SK-N-SH treated with all-trans-retinoic acid at 6 μM for 48 hours (cell line): ENCODE data around the gene GZMM.

Source experiments
- ATAC-seq: fragments of 200-7000 bp; cut with Tn5 transposase; 3 replicates; pipeline ENCODE4 v1.9.1; 2020; ENCODE audit warnings: mild to moderate bottlenecking, moderate library complexity
- ARNTL ChIP-seq: fragments of 450-650 bp; formaldehyde crosslinking; IDR thresholded peaks from 2 replicates; pipeline ENCODE4 v1.5.0; 2020; ENCODE audit warnings: low read depth, mild to moderate bottlenecking, moderate library complexity, borderline replicate concordance
- BACH2 ChIP-seq: fragments of 250-450 bp; sonication (Bioruptor Pico); IDR thresholded peaks from 2 replicates; pipeline ENCODE4 v1.9.0; 2021; ENCODE audit warnings: mild to moderate bottlenecking, borderline replicate concordance
- CSDC2 ChIP-seq: fragments of 250-450 bp; sonication (Bioruptor Pico); IDR thresholded peaks from 2 replicates; pipeline ENCODE4 v1.5.0; 2020; ENCODE audit warnings: mild to moderate bottlenecking, moderate library complexity
- CSRNP3 ChIP-seq: fragments of 250-450 bp; sonication (Bioruptor Pico); IDR thresholded peaks from 2 replicates; pipeline ENCODE4 v1.5.1; 2021; ENCODE audit warnings: mild to moderate bottlenecking, moderate library complexity
- ESRRG ChIP-seq: fragments of 250-450 bp; sonication (Bioruptor Pico); IDR thresholded peaks from 2 replicates; pipeline ENCODE4 v1.6.1; 2021; ENCODE audit warnings: mild to moderate bottlenecking
- GLIS3 ChIP-seq: fragments of 250-450 bp; sonication (Bioruptor Pico); IDR thresholded peaks from 2 replicates; pipeline ENCODE4 v1.5.0; 2020; ENCODE audit warnings: mild to moderate bottlenecking, moderate library complexity
- OSR1 ChIP-seq: fragments of 250-450 bp; sonication (Bioruptor Pico); IDR thresholded peaks from 2 replicates; pipeline ENCODE4 v1.8.0; 2022; ENCODE audit warnings: moderate library complexity, mild to moderate bottlenecking, inconsistent platforms
- PATZ1 ChIP-seq: fragments of 250-450 bp; sonication (Bioruptor Pico); IDR thresholded peaks from 2 replicates; pipeline ENCODE4 v1.8.0; 2020; ENCODE audit warnings: mild to moderate bottlenecking, moderate library complexity, borderline replicate concordance
- PPARA ChIP-seq: fragments of 250-450 bp; sonication (Bioruptor Pico); IDR thresholded peaks from 2 replicates; pipeline ENCODE4 v1.5.0; 2020; ENCODE audit warnings: mild to moderate bottlenecking, borderline replicate concordance
- RARB ChIP-seq: fragments of 250-450 bp; sonication (Bioruptor Pico); IDR thresholded peaks from 2 replicates; pipeline ENCODE4 v1.8.0; 2021; ENCODE audit warnings: mild to moderate bottlenecking, moderate library complexity
- SNAI2 ChIP-seq: fragments of 250-450 bp; sonication (Bioruptor Pico); IDR thresholded peaks from 2 replicates; pipeline ENCODE4 v1.5.0; 2020; ENCODE audit warnings: mild to moderate bottlenecking, moderate library complexity
- TCF4 ChIP-seq: fragments of 250-450 bp; sonication (Bioruptor Pico); IDR thresholded peaks from 2 replicates; pipeline ENCODE4 v1.8.0; 2021; ENCODE audit warnings: mild to moderate bottlenecking, moderate library complexity, borderline replicate concordance
- TOX ChIP-seq: fragments of 250-450 bp; sonication (Bioruptor Pico); IDR thresholded peaks from 2 replicates; pipeline ENCODE4 v1.8.0; 2021; ENCODE audit warnings: mild to moderate bottlenecking, moderate library complexity, borderline replicate concordance
- TSHZ2 ChIP-seq: fragments of 250-450 bp; sonication (Bioruptor Pico); IDR thresholded peaks from 2 replicates; pipeline ENCODE4 v1.5.0; 2020; ENCODE audit warnings: mild to moderate bottlenecking, moderate library complexity
- ZC3H10 ChIP-seq: fragments of 250-450 bp; sonication (Bioruptor Pico); IDR thresholded peaks from 2 replicates; pipeline ENCODE4 v1.5.1; 2021; ENCODE audit warnings: mild to moderate bottlenecking, moderate library complexity
- ZFP3 ChIP-seq: fragments of 250-450 bp; sonication (Bioruptor Pico); IDR thresholded peaks from 2 replicates; pipeline ENCODE4 v1.5.0; 2020; ENCODE audit warnings: mild to moderate bottlenecking, moderate library complexity
- ZFP30 ChIP-seq: fragments of 450-650 bp; formaldehyde crosslinking; IDR thresholded peaks from 2 replicates; pipeline ENCODE4 v1.5.0; 2022; ENCODE audit warnings: mild to moderate bottlenecking, moderate library complexity
- ZNF565 ChIP-seq: fragments of 450-650 bp; formaldehyde crosslinking; conservative IDR thresholded peaks from 2 replicates; pipeline ENCODE4 v1.5.0; 2020; ENCODE audit warnings: low read depth, mild to moderate bottlenecking, moderate library complexity
- ZNF70 ChIP-seq: fragments of 450-650 bp; formaldehyde crosslinking; IDR thresholded peaks from 2 replicates; pipeline ENCODE4 v1.5.0; 2020; ENCODE audit warnings: mild to moderate bottlenecking, moderate library complexity
- ZNF8 ChIP-seq: fragments of 450-650 bp; formaldehyde crosslinking; IDR thresholded peaks from 2 replicates; pipeline ENCODE4 v1.5.0; 2020; ENCODE audit warnings: mild to moderate bottlenecking, moderate library complexity
- TF ChIP-seq, protein P1 (sequence below): fragments of 250-450 bp; sonication (Bioruptor Pico); IDR thresholded peaks from 2 replicates; pipeline ENCODE4 v1.5.1; 2020; ENCODE audit warnings: low read depth, mild to moderate bottlenecking, moderate library complexity
- TF ChIP-seq, protein P2 (sequence below): fragments of 250-450 bp; sonication (Bioruptor Pico); IDR thresholded peaks from 2 replicates; pipeline ENCODE4 v1.8.0; 2021; ENCODE audit warnings: low read depth, mild to moderate bottlenecking, moderate library complexity, borderline replicate concordance

Gene GZMM

GRCh38 chr19:495081-495401 lies 48.8 kb upstream of the GZMM start (continued):
- TF ChIP-seq PATZ1 (CRISPR knock-in tag): no peak
- TF ChIP-seq ZFP3: no peak
- TF ChIP-seq RARB (CRISPR knock-in tag): no peak
- TF ChIP-seq ZNF70: no peak

DNA sequence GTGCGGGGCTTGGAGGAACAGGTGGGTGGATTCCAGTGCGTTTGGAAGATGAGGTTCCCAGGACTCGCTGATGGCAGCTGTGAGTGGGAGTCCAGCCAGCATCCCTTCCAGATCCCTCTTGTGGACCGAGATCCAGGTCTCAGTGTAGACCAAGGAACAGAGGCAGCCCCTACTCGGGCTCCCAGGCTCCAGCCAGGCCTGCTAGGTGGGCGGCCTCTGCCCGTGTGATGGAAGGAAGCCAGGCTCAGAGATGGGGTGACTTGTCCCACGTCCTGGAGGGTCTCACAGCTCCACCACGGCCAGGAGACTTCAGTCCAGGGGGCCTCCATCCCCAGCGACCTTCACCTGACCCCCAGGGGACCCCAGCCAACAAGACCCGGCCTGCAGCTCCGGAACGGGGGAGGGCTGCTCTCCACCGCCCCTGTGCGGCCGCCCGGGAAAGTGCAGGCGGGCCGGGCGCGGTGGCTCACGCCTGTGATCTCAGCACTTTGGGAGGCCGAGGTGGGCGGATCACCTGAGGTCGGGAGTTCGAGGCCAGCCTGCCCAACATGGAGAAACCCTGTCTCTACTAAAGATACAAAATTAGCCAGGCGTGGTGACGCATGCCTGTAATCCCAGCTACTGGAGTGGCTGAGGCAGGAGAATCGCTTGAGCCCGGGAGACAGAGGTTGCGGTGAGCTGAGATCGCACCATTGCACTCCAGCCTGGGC lies 48.3 kb upstream of the GZMM start:
- no peak for TF ChIP-seq RARB (CRISPR knock-in tag)
- no peak for TF ChIP-seq TSHZ2
- no peak for TF ChIP-seq ZNF8 (CRISPR knock-in tag)
- no peak for TF ChIP-seq ESRRG (CRISPR knock-in tag)
- no peak for TF ChIP-seq BACH2 (CRISPR knock-in tag)
- no peak for TF ChIP-seq ZC3H10 (CRISPR knock-in tag)
- no peak for TF ChIP-seq TOX (CRISPR knock-in tag)
- no peak for TF ChIP-seq ZFP30
- TF ChIP-seq ZNF70: no peak
- TF ChIP-seq, all 23 proteins: peak for 0
- peak; percentile 61 for ATAC-seq

DNA sequence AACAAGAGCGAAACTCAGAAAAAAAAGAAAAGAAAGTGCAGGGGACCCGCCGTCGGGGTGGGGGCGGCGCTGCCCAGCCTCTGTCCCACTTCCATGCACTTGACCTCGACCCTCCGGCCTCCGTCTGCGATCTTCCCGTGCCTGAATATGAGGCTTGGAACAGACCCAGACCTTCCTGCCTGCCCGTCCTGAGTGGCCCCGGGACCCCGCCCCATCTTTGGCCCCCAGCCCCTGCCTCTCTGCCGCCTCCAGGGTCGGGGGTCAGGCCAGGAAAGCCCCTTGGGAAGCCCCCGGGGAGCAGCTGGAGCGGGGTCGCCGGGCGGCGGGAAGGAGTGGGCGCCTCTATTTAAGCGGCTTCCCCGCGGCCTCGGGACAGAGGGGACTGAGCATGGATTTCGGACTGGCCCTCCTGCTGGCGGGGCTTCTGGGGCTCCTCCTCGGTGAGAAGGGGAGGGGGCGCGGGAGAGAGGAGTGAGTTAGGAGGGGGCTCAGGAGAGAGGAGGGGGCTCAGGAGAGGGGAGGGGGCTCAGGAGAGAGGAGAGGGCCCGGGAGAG lies 47.7 kb upstream of the GZMM start, which contains the start of gene MADCAM1:
Gene MADCAM1 (plus strand): TSS at position 375 of the 554 bp plus-strand sequence. CDS start 14 bp downstream, at position 389.
- no peak for TF ChIP-seq OSR1 (CRISPR knock-in tag)
- TF ChIP-seq PPARA: no peak
- no peak for TF ChIP-seq SNAI2
- no peak for TF ChIP-seq ZNF70
- TF ChIP-seq, protein P1, sequence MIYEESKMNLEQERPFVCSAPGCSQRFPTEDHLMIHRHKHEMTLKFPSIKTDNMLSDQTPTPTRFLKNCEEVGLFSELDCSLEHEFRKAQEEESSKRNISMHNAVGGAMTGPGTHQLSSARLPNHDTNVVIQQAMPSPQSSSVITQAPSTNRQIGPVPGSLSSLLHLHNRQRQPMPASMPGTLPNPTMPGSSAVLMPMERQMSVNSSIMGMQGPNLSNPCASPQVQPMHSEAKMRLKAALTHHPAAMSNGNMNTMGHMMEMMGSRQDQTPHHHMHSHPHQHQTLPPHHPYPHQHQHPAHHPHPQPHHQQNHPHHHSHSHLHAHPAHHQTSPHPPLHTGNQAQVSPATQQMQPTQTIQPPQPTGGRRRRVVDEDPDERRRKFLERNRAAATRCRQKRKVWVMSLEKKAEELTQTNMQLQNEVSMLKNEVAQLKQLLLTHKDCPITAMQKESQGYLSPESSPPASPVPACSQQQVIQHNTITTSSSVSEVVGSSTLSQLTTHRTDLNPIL: no peak
- no peak for ATAC-seq

DNA sequence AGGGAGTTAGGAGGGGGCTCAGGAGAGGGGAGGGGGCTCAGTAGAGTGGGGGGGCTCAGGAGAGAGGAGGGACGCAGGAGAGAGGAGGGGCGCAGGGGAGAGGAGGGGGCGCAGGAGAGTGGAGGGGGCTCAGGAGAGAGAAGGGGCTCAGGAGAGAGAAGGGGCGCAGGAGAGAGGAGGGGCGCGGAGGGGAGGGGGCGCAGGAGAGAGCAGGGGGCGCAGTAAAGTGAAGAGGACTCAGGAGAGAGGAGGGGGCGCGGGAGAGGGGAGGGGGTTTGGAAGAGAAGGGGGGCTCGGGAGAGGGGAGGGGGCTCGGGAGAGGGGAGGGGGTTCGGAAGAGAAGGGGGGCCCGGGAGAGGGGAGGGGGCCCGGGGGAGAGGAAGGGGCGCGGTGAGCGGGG lies 46.9 kb upstream of the GZMM start:
- no peak for ATAC-seq
- TF ChIP-seq GLIS3 (CRISPR knock-in tag): no peak
- TF ChIP-seq, all 23 proteins: peak for 0

GRCh38 chr19:497491-497868 lies 46.4 kb upstream of the GZMM start:
- no peak for ATAC-seq
- TF ChIP-seq RARB (CRISPR knock-in tag) (no peak), TOX (CRISPR knock-in tag) (no peak), ZNF565 (CRISPR knock-in tag) (no peak), OSR1 (CRISPR knock-in tag) (no peak), SNAI2 (no peak), ARNTL (CRISPR knock-in tag) (no peak), CSRNP3 (CRISPR knock-in tag) (no peak), BACH2 (CRISPR knock-in tag) (no peak), CSDC2 (CRISPR knock-in tag) (no peak), PATZ1 (CRISPR knock-in tag) (no peak), ZFP30 (no peak), TCF4 (CRISPR knock-in tag) (no peak), ESRRG (CRISPR knock-in tag) (no peak)
- TF ChIP-seq, protein P2, sequence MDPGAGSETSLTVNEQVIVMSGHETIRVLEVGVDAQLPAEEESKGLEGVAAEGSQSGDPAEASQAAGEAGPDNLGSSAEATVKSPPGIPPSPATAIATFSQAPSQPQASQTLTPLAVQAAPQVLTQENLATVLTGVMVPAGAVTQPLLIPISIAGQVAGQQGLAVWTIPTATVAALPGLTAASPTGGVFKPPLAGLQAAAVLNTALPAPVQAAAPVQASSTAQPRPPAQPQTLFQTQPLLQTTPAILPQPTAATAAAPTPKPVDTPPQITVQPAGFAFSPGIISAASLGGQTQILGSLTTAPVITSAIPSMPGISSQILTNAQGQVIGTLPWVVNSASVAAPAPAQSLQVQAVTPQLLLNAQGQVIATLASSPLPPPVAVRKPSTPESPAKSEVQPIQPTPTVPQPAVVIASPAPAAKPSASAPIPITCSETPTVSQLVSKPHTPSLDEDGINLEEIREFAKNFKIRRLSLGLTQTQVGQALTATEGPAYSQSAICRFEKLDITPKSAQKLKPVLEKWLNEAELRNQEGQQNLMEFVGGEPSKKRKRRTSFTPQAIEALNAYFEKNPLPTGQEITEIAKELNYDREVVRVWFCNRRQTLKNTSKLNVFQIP (CRISPR knock-in tag): no peak
- TF ChIP-seq, protein P1: no peak
